ENCODE data around the gene TCF15. TPM values are rescaled to one million over a fixed set of nuclear protein-coding genes. Genes with fewer than 3 reads are reported as not detected.

Gene TCF15
- total and polyA plus RNA-seq, 2 of the 8 experiments (the other 6 are each of a cell fraction or from before 2014, with no cell fraction given), result 3.7 to 6.9 TPM

- H2AFZ ChIP-seq (ENCODE audit: low read length), result no peak overlapping the region
- H3K4ac ChIP-seq (replicated peaks; ENCODE audit: insufficient read length, low read depth, low read length), result no peak overlapping the region
- no peak for DNase-seq (ENCODE audit: low read depth in 1 of 2, low spot score in 2 of 2)
- no peak overlapping the region for H3K18ac ChIP-seq (ENCODE audit: extremely low read depth, low read length)
- H3K23me2 ChIP-seq (ENCODE audit: low read depth, low read length), result no peaks in the 10 kb centered on the region
- no peak overlapping the region for H2BK12ac ChIP-seq (ENCODE audit: low read depth, low read length)
- H2BK120ac ChIP-seq (replicated peaks; ENCODE audit: low read depth, low read length), result no peak overlapping the region
- no peak overlapping the region for H3K4me3 ChIP-seq (ENCODE audit: extremely low read depth in 1 of 4, insufficient read depth in 2 of 4, low read depth in 3 of 4, low read length in 4 of 4)
- no peak overlapping the region for H3K56ac ChIP-seq (replicated peaks; ENCODE audit: insufficient read length, low read depth, low read length)
- no peak overlapping the region for H4K5ac ChIP-seq (ENCODE audit: insufficient read length, low read depth, low read length)
- H3K14ac ChIP-seq (ENCODE audit: insufficient read length), result no peak overlapping the region
- 94% methylated on average over 8 of the region's 8 CpGs; no CpG with 5 or more reads in 1 of the 2 experiments for WGBS, 2 experiments (ENCODE audit: extremely low coverage in 1 of 2, insufficient coverage in 1 of 2, insufficient read length in 1 of 2, insufficient replicate concordance in 2 of 2, low coverage in 1 of 2, low lambda C conversion rate in 2 of 2, missing lambda C conversion rate in 1 of 2)
- H2BK5ac ChIP-seq (ENCODE audit: low read depth, low read length), result no peak overlapping the region
- no peaks in the 10 kb centered on the region for H3K9me3 ChIP-seq (ENCODE audit: insufficient read depth in 2 of 2, low read depth in 1 of 2, low read length in 1 of 2)
- ChIA-PET POLR2A (ENCODE audit: partially characterized antibody) (interaction anchor here (0.8 to 1.5 kb wide), 3 partner anchors 9 to 29 kb away, joined by 3 to 5 read pairs (median 4); no protein-coding TSS in a partner anchor), CTCF (ENCODE audit: partially characterized antibody) (interaction anchor here (0.8 to 4.1 kb wide), 11 partner anchors 9 to 64 kb away, joined by 3 to 22 read pairs (median 3); no protein-coding TSS in a partner anchor)
- H4K91ac ChIP-seq (replicated peaks; ENCODE audit: insufficient read length, low read length), result no peak overlapping the region
- no peak overlapping the region for H3K23ac ChIP-seq (ENCODE audit: insufficient read length)
- no peaks in the 10 kb centered on the region; a peak in 1 of 7 replicates for H3K4me1 ChIP-seq (replicated peaks in 1 of 4; ENCODE audit: control insufficient read depth in 3 of 4, insufficient read depth in 4 of 4, low read length in 3 of 4)
- H3K79me2 ChIP-seq (ENCODE audit: control insufficient read depth in 1 of 2, insufficient read depth in 2 of 2, low read length in 2 of 2), result no peaks in the 10 kb centered on the region
- H2BK15ac ChIP-seq (ENCODE audit: low read length), result no peak overlapping the region
- H2AK5ac ChIP-seq (ENCODE audit: low read depth, low read length), result no peak overlapping the region
- no peak overlapping the region for H2BK20ac ChIP-seq (ENCODE audit: low read length)
- no peak overlapping the region for H3K27ac ChIP-seq (ENCODE audit: low read depth, low read length)
- no peaks in the 10 kb centered on the region for H3K79me1 ChIP-seq (ENCODE audit: low read depth, low read length)
- no peak overlapping the region for H3K9ac ChIP-seq (replicated peaks in 1 of 4; ENCODE audit: extremely low read depth in 1 of 4, low read depth in 3 of 4, low read length in 3 of 4)
- H3K27me3 ChIP-seq (replicated peaks in 1 of 4; ENCODE audit: control insufficient read depth in 3 of 4, extremely low read depth in 1 of 4, insufficient read depth in 3 of 4, low read length in 3 of 4), result no peaks in the 10 kb centered on the region
- no peak overlapping the region for H3K4me2 ChIP-seq (ENCODE audit: insufficient read depth in 1 of 2, low read depth in 2 of 2, low read length in 2 of 2)
- FAIRE-seq, result no peak
- H4K20me1 ChIP-seq (replicated peaks in 1 of 2; ENCODE audit: control insufficient read depth in 1 of 2, insufficient read depth in 2 of 2, low read length in 2 of 2), result peaks cover 0 to 11% of the 10 kb centered on the region in 2 experiments
- H4K8ac ChIP-seq (ENCODE audit: extremely low read depth, insufficient read depth, low read length), result no peak overlapping the region
- no peak for TF ChIP-seq RBBP5 (IDR thresholded peaks at IDR 0.05; ENCODE audit: borderline replicate concordance, low read depth, low read length)
- TF ChIP-seq EGR1 (IDR thresholded peaks at IDR 0.05; ENCODE audit: borderline replicate concordance, low read depth, low read length), result no peak
- peak in 1 of 3 experiments; percentile 4; a peak in 1 of 4 replicates for TF ChIP-seq CTCF (IDR thresholded peaks at IDR 0.05; ENCODE audit: control extremely low read depth in 1 of 3, insufficient read depth in 1 of 3, low read depth in 1 of 3, low read length in 3 of 3)
- TF ChIP-seq TBP (IDR thresholded peaks at IDR 0.05; ENCODE audit: low read depth, low read length), result no peak
- no peak for TF ChIP-seq CHD1 (IDR thresholded peaks at IDR 0.05; ENCODE audit: low read depth, low read length)
- peak; percentile 1 to 24; a peak in 2 of 4 replicates for TF ChIP-seq RAD21 (IDR thresholded peaks at IDR 0.05 in 1 of 2, conservative IDR thresholded peaks at IDR 0.05 in 1 of 2; ENCODE audit: low read depth in 2 of 2, low read length in 2 of 2)
- TF ChIP-seq CBX5 (IDR thresholded peaks at IDR 0.05; ENCODE audit: low read depth, low read length), result no peak
- no peak for TF ChIP-seq YY1 (IDR thresholded peaks at IDR 0.05; ENCODE audit: low read depth, low read length)
- H3K36me3 ChIP-seq (ENCODE audit: control insufficient read depth in 2 of 4, insufficient read depth in 4 of 4, low read length in 3 of 4), result no peaks in the 10 kb centered on the region
Observed at GRCh38 chr20:603116-603640, 6.9 kb downstream of the TCF15 start.

All from H1 (cell line).